ENCODE data around the gene KDM3B.

DNA sequence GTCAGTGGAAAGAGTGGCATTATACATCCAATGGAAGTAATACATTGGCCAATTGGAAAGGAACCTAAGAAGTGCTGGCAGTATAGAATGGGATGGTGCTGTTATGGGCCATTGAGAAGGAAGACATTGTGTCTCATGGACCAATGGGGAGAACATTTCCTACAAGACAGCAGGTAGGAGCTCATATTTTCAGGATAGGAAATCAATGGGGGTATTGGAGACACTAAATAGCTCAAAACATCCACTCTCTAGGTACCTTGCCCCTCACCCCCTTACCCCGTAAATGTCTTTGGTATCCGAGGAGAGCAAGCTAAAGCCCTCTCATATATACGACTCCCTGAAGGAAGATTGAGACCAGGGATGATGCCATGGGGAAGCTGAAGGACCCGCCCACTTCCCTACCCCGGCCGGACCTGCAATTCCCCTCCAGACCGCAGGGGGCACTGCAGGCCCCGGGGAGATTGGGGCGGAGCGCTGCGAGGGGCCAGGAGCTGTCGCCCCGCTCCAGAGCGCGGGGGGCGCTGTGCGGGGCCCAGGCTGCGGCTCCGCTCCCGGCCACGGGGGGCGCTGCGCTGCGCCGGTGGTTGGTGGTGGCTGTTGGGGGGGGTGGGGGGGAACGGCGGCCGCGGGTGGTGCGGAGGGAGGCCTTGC, at the start of gene KDM3B:
- TF ChIP-seq, protein P1, sequence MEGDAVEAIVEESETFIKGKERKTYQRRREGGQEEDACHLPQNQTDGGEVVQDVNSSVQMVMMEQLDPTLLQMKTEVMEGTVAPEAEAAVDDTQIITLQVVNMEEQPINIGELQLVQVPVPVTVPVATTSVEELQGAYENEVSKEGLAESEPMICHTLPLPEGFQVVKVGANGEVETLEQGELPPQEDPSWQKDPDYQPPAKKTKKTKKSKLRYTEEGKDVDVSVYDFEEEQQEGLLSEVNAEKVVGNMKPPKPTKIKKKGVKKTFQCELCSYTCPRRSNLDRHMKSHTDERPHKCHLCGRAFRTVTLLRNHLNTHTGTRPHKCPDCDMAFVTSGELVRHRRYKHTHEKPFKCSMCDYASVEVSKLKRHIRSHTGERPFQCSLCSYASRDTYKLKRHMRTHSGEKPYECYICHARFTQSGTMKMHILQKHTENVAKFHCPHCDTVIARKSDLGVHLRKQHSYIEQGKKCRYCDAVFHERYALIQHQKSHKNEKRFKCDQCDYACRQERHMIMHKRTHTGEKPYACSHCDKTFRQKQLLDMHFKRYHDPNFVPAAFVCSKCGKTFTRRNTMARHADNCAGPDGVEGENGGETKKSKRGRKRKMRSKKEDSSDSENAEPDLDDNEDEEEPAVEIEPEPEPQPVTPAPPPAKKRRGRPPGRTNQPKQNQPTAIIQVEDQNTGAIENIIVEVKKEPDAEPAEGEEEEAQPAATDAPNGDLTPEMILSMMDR (IDR thresholded peaks at IDR 0.05) = peak; percentile 99 to 100 (median 100)
- peak in 1 of 2 donors; percentile 19 for TF ChIP-seq POLR2A (IDR thresholded peaks at IDR 0.05)
